Muscle of leg (tissue), 11 donors: ENCODE measurements around the gene TCP10L. TPM values are rescaled to one million over a fixed set of nuclear protein-coding genes. Genes with fewer than 3 reads are reported as not detected.

ENCODE experiments used
- DNase-seq: peaks from one replicate; pipeline ENCODE4 v3.0.0; 2013
- H3K27ac ChIP-seq: one replicate; pipeline ENCODE4 v1.5.1; 2013; ENCODE audit warnings: mild to moderate bottlenecking, low read length, control low read depth
- H3K27me3 ChIP-seq: one replicate; pipeline ENCODE4 v1.6.1; 2013; ENCODE audit warnings: low read length; ENCODE audit not compliant: control insufficient read depth, insufficient read depth
- H3K36me3 ChIP-seq: one replicate; pipeline ENCODE4 v1.6.1; 2013; ENCODE audit warnings: low read length; ENCODE audit not compliant: control insufficient read depth, insufficient read depth
- H3K4me1 ChIP-seq: one replicate; pipeline ENCODE4 v1.6.1; 2013; ENCODE audit warnings: low read length; ENCODE audit not compliant: control insufficient read depth, insufficient read depth
- H3K4me3 ChIP-seq: one replicate; pipeline ENCODE4 v1.5.1; 2013; ENCODE audit warnings: low read length, control low read depth
- H3K9me3 ChIP-seq: replicated peaks from 2 replicates; pipeline ENCODE4 v1.6.1; 2013; ENCODE audit warnings: low read depth, low read length; ENCODE audit not compliant: control insufficient read depth
- WGBS: methylation state at CpG from one replicate; pipeline ENCODE4 v1.1.5; 2013; ENCODE audit warnings: missing lambda C conversion rate; ENCODE audit not compliant: insufficient coverage; 5-methylcytosine and 5-hydroxymethylcytosine counted together
- polyA plus RNA-seq, 8 donors: library from polyadenylated mRNA; unstranded; fragments of 120-200 nt; gene quantifications; one replicate each; pipeline versions ENCODE4 v1.2.1 to v1.2.3, GENCODE V29; 2013; ENCODE audit warnings: inconsistent platforms in 1 of 8, low replicate concordance in 1 of 8; ENCODE audit not compliant: insufficient read length in 8 of 8, insufficient read depth in 1 of 8
- total RNA-seq: library from RNA; stranded (reverse); fragments of 120-200 nt; gene quantifications from one replicate; pipeline ENCODE4 v1.2.4, GENCODE V29; 2013

TCP10L gene
- total and polyA plus RNA-seq, 9 donors, result 0.74 to 1.6 (median 0.89) TPM

DNA sequence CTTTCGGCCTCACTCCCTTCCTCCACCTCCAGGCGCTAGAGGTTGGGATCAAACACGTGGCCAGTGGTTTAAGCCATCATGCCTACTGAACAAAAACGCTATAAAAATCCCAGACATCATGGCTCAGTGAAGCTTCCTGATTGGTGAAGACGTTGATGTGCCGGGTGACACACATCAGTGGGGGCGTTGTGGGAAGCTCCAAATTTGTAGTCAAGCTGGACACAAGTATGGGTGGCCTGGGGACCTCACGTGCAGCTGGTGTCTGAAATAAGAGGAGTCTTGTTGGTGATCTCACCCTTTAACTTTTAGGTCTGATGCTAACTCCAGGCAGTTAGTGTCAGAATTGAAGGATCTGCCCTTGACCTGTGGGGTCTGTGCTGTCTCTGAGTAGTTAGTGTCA, 20.1 kb upstream of the TCP10L start:
- no peak for DNase-seq
- H3K9me3 ChIP-seq, result no peaks in the 10 kb centered on the region
- WGBS, result 90% methylated on average over 5 of the region's 8 CpGs
- H3K36me3 ChIP-seq, result peaks cover 62% of the 10 kb centered on the region
- no peaks in the 10 kb centered on the region for H3K27me3 ChIP-seq
- H3K4me1 ChIP-seq, result no peaks in the 10 kb centered on the region
- H3K4me3 ChIP-seq, result no peak overlapping the region
- no peak overlapping the region for H3K27ac ChIP-seq

DNA sequence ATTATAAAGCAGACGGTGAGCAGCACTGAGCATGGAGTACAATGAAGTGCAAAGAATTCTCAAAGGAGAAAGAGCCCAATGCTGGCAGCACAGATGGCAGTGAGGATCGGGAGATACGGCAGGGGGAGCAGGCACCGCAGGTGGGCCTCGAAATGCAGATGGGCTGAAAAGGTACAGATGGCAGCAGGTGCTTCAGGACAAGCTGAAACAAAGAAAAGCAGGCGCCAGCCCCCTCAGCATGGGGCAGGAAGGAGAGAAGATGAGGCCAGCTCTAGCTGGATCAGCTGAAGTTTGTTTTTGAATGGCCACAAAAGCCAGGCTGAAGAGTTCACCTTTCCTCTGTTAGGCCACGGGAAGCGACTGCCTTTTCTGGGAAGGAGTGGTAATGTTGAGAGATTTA, 19.1 kb upstream of the TCP10L start:
- Histone ChIP-seq H3K9me3 (no peaks in the 10 kb centered on the region), H3K4me1 (no peaks in the 10 kb centered on the region), H3K4me3 (no peak overlapping the region), H3K27ac (no peak overlapping the region), H3K36me3 (peaks cover 62% of the 10 kb centered on the region), H3K27me3 (no peaks in the 10 kb centered on the region)
- 56% methylated on average over 8 of the region's 8 CpGs for WGBS
- no peak for DNase-seq

DNA sequence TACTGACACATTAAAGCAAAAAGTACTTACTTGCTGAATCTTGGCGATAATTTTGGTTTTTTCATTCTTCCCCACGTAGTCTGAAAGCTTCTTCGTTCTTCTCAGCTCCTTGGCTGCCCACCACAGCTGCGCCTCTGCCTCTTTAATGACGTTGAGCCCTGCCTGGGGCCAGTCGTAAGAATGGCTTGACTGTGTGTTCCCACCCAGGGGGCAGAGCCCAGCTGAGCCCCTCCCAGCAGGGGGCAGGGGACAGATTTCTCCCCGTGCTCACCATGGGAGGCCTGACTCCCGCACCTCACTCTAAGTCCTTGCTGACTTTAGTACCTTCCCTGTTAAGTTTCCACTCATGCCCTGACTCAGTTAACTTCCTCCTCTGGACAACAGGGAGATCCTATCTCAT, 17.8 kb upstream of the TCP10L start:
- H3K4me1 ChIP-seq, result no peaks in the 10 kb centered on the region
- WGBS, result 70% methylated on average over 8 of the region's 8 CpGs
- no peak overlapping the region for H3K27ac ChIP-seq
- no peaks in the 10 kb centered on the region for H3K27me3 ChIP-seq
- H3K9me3 ChIP-seq, result no peaks in the 10 kb centered on the region
- DNase-seq, result no peak
- peaks cover 65% of the 10 kb centered on the region for H3K36me3 ChIP-seq
- H3K4me3 ChIP-seq, result no peak overlapping the region

DNA sequence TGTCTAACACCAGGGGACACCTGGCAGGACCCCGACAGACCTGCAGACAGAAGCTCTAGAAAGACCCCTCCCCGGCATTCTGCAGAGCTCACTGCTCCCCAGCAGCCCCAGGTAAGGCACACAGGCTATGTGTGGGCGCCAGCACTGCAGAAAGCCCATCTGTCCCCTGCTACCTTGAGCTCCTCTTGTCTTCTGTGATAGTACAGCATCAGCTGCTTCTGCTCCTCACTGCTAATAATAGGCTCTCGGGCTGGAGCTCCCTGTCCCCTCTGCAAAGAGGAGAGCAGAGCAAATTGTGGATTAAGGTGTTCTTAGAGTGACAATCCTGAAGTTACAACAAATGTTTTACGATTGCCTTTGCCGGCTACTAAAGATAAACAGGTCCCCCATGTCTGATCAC, 16.8 kb upstream of the TCP10L start:
- H3K36me3 ChIP-seq, result peaks cover 60% of the 10 kb centered on the region

DNA sequence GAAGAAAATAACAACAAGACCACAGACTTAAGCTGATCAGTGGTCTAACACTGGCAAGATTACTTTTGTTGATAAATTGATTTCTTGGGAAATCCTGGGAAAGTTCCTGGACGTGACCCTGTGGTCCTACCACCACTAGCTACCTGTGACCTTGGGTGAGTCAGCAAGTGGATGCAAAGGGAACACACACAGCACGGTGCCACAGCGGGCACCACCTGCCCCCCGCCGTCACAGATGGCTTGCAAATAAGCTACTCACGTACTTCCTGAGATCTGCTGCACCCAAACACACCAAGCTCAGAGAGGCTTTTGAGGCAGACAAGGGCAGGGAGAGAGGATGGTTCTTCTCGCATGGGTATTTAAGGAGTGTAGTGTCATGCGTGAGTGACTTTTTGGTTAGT, 14.2 kb upstream of the TCP10L start:
- H3K4me1 ChIP-seq, result no peaks in the 10 kb centered on the region
- 86% methylated on average over 5 of the region's 8 CpGs for WGBS
- no peak for DNase-seq
- no peaks in the 10 kb centered on the region for H3K9me3 ChIP-seq
- H3K27me3 ChIP-seq, result no peaks in the 10 kb centered on the region
- H3K27ac ChIP-seq, result no peak overlapping the region
- peaks cover 39% of the 10 kb centered on the region for H3K36me3 ChIP-seq
- H3K4me3 ChIP-seq, result no peak overlapping the region

More for the DNA sequence above, 16.8 kb upstream of the TCP10L start:
- no peak for DNase-seq
- H3K4me3 ChIP-seq, result no peak overlapping the region
- H3K9me3 ChIP-seq, result no peaks in the 10 kb centered on the region
- H3K27ac ChIP-seq, result no peak overlapping the region
- H3K27me3 ChIP-seq, result no peaks in the 10 kb centered on the region
- H3K4me1 ChIP-seq, result no peaks in the 10 kb centered on the region
- 92% methylated on average over 4 of the region's 6 CpGs for WGBS

DNA sequence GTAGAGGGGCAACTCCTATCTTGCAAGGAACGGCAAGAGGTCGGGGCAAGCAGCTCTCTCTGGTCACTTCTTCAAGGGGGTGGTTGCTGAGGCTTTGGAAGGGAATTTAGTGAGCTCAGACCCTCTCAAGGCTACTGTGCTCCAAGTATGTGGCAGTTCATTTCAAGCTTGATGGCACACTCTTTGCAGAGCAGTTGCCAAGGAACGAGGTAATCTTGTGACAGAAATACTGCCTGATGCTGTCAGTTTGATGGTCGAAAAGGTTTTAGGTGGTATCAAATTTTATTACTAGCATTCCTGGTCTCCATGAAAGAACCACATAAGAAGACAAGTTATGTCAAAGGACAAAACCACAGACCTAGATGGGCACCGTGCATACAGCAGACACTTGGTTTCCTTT, 13.8 kb upstream of the TCP10L start:
- Histone ChIP-seq H3K36me3 (peaks cover 36% of the 10 kb centered on the region), H3K4me3 (no peak overlapping the region), H3K9me3 (no peaks in the 10 kb centered on the region), H3K4me1 (no peaks in the 10 kb centered on the region), H3K27ac (no peak overlapping the region), H3K27me3 (peaks cover 2% of the 10 kb centered on the region)
- WGBS, result 67% methylated on average over 3 of the region's 5 CpGs
- no peak for DNase-seq

DNA sequence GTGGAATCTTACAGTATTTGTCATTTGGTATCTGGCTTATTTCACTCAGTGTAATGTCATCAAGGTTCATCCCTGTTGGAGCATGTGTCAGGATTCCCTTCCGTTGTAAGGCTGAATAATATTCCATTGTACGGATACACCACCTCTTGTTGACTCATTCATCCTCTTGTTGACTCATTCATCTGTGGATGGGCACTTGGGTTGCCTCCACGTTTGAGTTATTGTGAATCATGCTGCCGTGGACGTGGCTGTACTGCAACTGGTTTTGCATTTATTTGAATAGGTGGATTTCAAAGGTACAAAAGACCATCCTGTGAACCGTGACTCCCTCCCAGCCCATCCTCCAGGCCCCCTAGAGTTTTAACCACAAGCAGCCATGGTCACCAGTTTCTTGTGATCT, 11.9 kb upstream of the TCP10L start:
- Histone ChIP-seq H3K4me1 (peaks cover 4% of the 10 kb centered on the region), H3K4me3 (no peak overlapping the region), H3K27ac (no peak overlapping the region), H3K9me3 (no peaks in the 10 kb centered on the region), H3K36me3 (peaks cover 19% of the 10 kb centered on the region), H3K27me3 (peaks cover 3% of the 10 kb centered on the region)
- no peak for DNase-seq
- 86% methylated on average over 2 of the region's 6 CpGs for WGBS

DNA sequence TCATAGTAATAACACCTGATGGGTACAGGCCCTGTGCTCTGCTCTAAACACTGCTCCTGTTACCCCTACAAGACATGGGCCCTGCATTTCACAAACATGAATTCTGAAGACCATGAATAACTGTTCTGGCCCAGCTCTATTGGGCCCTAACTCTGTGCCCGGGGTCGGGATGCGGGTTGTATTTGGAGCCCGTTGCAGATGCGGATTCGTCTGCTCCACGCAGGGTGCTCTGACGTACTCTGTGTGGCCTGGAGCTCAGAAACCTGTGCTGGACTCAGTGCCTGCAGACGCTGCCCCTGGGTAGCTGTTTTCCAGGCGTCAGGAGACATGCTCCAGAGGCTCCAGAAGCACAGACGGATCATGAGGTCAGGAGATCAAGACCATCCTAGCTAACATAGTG, 10.1 kb upstream of the TCP10L start:
- no peak for DNase-seq
- Histone ChIP-seq H3K4me1 (peaks cover 4% of the 10 kb centered on the region), H3K36me3 (peaks cover 10% of the 10 kb centered on the region), H3K27me3 (peaks cover 3% of the 10 kb centered on the region), H3K9me3 (no peaks in the 10 kb centered on the region), H3K4me3 (no peak overlapping the region), H3K27ac (no peak overlapping the region)
- WGBS, result 86% methylated on average over 11 of the region's 11 CpGs

DNA sequence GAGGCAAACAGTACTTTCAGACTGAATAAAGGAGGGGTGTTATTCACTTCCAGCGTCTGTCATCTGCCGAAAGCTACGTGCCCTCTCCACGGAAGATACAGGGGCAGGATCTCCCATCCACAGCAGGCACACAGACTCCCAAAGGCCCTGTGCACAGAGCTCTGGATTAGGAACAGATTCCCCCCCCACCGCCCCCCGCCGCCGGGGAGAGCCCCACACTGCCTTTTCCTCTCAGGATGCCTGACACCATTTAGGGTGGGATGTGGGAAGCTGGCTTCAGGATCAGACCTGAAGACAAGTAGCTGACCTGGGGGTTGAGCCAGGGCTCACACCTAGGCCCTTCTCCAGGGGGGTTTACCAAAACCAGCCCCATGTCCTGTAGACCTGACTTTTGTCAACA, 8.4 kb upstream of the TCP10L start:
- no CpG with 5 or more reads among the region's 8 CpGs for WGBS
- no peak for DNase-seq
- Histone ChIP-seq H3K4me3 (no peak overlapping the region), H3K4me1 (peaks cover 4% of the 10 kb centered on the region), H3K27ac (no peak overlapping the region), H3K9me3 (no peaks in the 10 kb centered on the region), H3K27me3 (peaks cover 3% of the 10 kb centered on the region), H3K36me3 (peaks cover 2% of the 10 kb centered on the region)

DNA sequence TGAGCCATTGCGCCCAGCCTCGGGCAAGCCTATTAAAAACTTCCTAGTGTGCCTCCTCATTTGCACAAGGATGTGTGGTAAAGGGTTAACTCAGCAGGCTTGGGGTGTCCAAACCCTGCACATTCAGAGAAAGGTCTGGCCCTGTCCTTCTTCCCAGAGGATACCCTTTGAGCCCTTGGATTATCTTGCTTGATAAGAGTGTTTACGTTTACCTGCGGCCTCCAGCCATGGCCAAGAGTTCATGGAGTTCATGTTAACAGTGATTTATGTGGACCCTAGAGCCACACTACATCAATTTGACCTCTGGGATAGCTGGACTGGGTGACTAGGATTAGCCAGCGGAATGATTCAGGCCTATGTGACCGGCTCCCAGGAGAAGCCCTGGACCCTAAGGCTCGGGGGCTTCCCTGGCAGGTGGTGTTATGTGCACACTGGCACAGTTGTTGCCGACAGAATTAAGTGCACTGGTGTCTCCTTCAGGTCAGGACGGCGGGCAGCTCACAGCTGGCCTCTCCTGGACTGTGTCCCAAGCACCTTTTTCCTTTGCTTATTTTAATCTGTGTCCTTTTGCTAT, 7.7 kb upstream of the TCP10L start:
- Histone ChIP-seq H3K27me3 (peaks cover 3% of the 10 kb centered on the region), H3K4me1 (peaks cover 4% of the 10 kb centered on the region), H3K36me3 (no peaks in the 10 kb centered on the region), H3K27ac (no peak overlapping the region), H3K9me3 (no peaks in the 10 kb centered on the region), H3K4me3 (no peak overlapping the region)
- DNase-seq, result no peak
- WGBS, result 28% methylated on average over 6 of the region's 10 CpGs

DNA sequence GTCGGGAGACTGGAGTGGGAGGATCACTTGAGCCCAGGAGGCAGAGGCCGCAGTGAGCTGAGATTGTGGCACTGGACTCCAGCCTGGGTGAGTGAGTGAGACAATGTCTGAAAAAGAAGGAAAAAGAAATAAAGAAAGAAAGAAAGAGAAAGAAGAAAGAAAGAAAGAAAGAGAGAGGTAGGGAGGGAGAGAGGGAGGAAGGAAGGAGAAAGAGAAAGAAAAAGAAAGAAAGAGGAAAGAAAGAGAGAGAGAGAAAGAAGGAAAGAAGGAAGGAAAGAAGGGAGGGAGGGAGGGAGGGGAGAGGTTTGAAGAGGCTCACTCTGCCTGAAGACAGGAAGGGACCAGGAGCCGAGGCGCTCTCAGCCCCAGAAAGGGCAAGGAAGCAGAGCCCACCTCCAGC, 4.8 kb upstream of the TCP10L start:
- H3K4me3 ChIP-seq, result no peak overlapping the region
- no peak overlapping the region for H3K27ac ChIP-seq
- H3K4me1 ChIP-seq, result peaks cover 4% of the 10 kb centered on the region
- peaks cover 3% of the 10 kb centered on the region for H3K27me3 ChIP-seq
- DNase-seq, result no peak
- H3K36me3 ChIP-seq, result no peaks in the 10 kb centered on the region
- 54% methylated on average over 4 of the region's 4 CpGs for WGBS
- no peaks in the 10 kb centered on the region for H3K9me3 ChIP-seq
